ENCODE measurements around the gene PKN1.

- TF ChIP-seq, protein P1, sequence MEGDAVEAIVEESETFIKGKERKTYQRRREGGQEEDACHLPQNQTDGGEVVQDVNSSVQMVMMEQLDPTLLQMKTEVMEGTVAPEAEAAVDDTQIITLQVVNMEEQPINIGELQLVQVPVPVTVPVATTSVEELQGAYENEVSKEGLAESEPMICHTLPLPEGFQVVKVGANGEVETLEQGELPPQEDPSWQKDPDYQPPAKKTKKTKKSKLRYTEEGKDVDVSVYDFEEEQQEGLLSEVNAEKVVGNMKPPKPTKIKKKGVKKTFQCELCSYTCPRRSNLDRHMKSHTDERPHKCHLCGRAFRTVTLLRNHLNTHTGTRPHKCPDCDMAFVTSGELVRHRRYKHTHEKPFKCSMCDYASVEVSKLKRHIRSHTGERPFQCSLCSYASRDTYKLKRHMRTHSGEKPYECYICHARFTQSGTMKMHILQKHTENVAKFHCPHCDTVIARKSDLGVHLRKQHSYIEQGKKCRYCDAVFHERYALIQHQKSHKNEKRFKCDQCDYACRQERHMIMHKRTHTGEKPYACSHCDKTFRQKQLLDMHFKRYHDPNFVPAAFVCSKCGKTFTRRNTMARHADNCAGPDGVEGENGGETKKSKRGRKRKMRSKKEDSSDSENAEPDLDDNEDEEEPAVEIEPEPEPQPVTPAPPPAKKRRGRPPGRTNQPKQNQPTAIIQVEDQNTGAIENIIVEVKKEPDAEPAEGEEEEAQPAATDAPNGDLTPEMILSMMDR (IDR thresholded peaks at IDR 0.05; ENCODE audit: borderline replicate concordance, extremely low read depth, low read length, poor library complexity, severe bottlenecking): no peak
- TF ChIP-seq EZH2 (IDR thresholded peaks at IDR 0.05; ENCODE audit: borderline replicate concordance, low read depth, low read length, severe bottlenecking): no peak
Measured at GRCh38 chr19:14449321-14449720, 16.2 kb downstream of the PKN1 start.
